ENCODE measurements around the gene ZNF835.
A peak's percentile ranks its signal among the peaks of the same experiment; 100 is the strongest.
"Not testable (repeated sequence)": the region's sequence is repeated elsewhere in the genome, so short reads cannot be mapped to it uniquely, and the experiment has no call there.

ZNF835 gene

GRCh38 chr19:56671613-56671994 is at the start of gene ZNF835:
ZNF835 (minus strand) TSS chr19:56671757; CDS start chr19:56665198, 6,559 bp downstream.
- peak; percentile 79 for DNase-seq (ENCODE audit: low read depth)

DNA sequence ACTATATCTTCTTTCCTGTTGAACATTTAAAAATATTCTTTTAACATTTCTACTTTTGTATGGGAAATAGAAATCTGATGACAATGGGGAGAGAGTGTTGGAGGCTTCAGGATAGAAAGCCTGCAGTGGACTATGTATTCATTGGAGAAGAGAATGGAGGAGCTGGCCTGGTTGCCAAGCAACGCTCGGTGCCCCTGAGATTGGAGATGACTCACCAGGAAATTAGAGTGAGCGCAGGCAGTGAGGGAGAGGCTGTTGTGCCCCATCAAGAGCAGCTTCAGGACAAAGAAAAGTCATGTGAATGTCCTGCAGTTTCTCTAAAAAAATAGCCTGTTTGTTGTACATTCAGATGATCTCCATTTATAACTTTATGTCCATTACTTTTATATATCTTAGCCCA is 48.7 kb upstream of the ZNF835 start:
- DNase-seq (ENCODE audit: low read depth), result no peak

GRCh38 chr19:56718231-56718630 is 46.7 kb upstream of the ZNF835 start:
- no peak for DNase-seq (ENCODE audit: low read depth)

DNA sequence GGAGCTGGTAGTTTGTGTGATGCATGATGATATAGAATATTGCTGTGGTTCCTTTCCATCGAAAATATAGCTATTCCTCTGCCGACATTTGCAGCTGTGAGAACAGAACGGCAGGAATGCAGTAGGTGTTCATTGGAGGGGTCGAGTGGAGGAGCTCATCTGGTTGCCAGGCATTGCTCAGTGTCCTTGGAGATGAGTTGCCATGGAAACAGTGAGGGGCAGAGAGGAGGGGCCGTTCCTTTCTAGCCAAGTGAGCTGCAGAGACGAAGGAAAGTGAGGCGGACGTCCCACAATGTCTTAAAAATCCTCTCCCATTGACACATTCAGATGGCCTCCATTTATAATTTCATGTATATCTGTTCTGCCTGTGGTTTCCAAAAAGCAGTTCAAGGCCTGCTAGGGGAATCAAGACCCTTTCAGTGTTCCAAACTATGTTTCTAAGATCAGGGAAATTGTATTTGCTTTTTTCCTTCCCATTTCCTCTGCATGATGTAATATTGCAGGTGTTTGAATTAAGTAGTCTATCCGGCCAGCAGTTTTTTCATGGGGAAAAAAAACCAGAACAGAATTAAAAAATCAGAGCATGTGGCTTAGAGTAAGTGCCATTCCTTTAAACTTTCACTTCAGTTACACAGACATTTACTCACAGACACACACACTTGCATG is 41.2 kb upstream of the ZNF835 start:
- DNase-seq (ENCODE audit: low read depth), result no peak

DNA sequence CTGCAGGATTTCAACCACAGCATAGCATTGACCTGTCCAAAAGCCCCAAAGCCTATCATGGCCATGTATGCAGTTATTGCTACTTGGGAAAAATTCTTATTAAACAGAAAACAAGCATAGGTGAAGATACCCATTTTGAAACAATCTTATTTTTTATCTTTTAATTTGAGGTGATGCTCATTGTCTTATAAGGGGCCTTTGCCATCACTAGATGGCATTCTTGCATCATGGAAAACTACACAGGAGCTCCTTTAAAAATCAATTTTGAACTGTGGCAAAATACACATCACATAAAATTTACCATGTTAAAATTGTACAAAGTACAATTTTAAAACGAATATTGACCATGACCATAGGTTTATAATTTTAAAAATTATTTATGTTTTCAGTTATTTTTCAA is 38.9 kb upstream of the ZNF835 start:
- no peak for DNase-seq (ENCODE audit: low read depth)

DNA sequence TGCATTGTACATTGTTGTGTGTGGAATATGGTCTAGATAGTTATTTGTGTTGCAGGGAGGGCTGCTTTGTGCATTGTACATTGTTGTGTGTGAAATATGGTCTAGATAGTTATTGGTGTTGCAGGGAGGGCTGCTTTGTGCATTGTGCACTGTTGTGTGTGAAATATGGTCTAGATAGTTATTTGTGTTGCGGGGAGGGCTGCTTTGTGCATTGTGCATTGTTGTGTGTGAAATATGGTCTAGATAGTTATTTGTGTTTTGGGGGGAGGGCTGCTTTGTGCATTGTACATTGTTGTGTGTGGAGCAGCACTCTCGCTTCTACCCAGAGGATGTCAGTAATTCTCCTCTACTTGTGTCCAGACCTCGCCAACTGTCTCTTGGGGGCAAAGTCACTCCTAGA is 36.3 kb upstream of the ZNF835 start:
- no peak for DNase-seq (ENCODE audit: low read depth)

- no peak for DNase-seq (ENCODE audit: low read depth)
These were observed 34.4 kb upstream of the ZNF835 start for GRCh38 chr19:56705939-56706338.

DNA sequence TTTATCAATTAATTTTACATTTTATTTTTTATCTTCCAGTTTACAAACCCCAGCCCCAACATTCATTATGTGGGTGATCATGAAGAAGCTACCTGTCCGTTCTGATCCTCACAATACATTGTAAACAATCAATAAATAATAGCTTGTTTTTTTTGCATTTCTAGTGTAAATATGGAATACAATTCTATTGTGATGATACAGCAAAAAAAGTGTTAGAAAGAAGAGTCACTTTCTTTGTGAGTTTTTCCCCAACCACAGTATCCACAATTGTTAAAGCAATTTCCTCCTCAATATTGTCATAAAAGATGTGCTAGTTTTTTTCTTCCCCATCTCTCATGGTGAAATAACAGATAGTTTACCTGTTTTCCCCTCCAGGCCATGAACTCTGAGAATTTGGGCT is 30.3 kb upstream of the ZNF835 start:
- DNase-seq (ENCODE audit: low read depth), result no peak

GRCh38 chr19:56699552-56699951 is 28.0 kb upstream of the ZNF835 start:
- DNase-seq (ENCODE audit: low read depth), result no peak

GRCh38 chr19:56692206-56692895 is 20.8 kb upstream of the ZNF835 start:
- DNase-seq (ENCODE audit: low read depth), result no peak

GRCh38 chr19:56690670-56691069 is 19.1 kb upstream of the ZNF835 start:
- no peak for DNase-seq (ENCODE audit: low read depth)

GRCh38 chr19:56689198-56689597 is 17.6 kb upstream of the ZNF835 start:
- no peak for DNase-seq (ENCODE audit: low read depth)

- DNase-seq (ENCODE audit: low read depth), result no peak
These were observed 15.5 kb upstream of the ZNF835 start for GRCh38 chr19:56687031-56687430.

DNA sequence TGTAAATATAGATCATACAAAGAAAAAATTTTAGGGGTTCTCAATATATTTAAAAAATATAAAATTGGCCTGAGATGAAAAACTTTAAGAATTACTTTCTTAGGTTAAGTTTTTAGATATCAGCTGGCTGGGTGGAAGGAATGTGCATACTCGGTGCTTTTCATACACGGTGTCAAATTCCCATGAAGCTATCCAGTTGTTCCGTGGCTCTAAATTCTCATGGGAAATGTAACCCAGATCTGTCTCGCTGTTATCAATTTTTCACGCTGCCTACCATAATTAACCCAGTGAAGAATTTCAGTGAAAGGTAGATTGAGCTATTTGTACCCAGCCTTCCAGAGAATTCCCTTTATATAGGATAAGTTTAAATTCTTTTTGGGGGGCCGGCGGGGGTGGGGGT is 11.6 kb upstream of the ZNF835 start:
- DNase-seq (ENCODE audit: low read depth), result no peak

GRCh38 chr19:56681702-56682101 is 10.1 kb upstream of the ZNF835 start:
- DNase-seq (ENCODE audit: low read depth), result no peak

GRCh38 chr19:56678205-56678604 is 6.6 kb upstream of the ZNF835 start:
- DNase-seq (ENCODE audit: low read depth), result no peak

GRCh38 chr19:56672610-56673009 is 1.1 kb upstream of the ZNF835 start:
- DNase-seq (ENCODE audit: low read depth), result not testable (repeated sequence)

DNA sequence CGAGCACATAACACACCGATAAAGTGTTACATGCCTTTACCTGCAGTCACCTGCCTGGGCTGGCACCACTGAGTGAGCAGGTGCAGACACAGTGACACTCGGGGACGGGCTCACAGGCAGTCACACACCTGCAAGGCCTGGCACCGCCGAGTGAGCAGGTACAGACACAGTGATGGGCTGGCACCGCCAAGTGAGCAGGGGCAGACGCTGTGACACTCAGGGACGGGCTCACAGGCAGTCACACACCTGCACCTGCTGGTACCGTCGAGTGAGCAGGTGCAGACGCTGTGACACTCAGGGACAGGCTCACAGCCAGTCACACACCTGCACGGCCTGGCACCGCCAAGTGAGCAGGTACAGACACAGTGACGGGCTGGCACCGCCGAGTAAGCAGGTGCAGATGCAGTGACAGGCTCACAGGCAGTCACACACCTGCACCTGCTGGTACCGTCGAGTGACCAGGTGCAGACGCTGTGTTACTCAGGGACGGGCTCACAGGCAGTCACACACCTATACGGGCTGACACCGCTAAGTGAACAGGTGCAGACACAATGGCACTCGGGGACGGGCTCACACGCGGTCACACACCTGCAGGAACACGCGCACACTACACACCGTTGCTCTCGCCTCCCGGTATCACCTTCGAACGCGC is 470 bp downstream of the ZNF835 start:
- no peak for DNase-seq (ENCODE audit: low read depth)

GRCh38 chr19:56670401-56670960 is 1.1 kb downstream of the ZNF835 start:
- no peak for DNase-seq (ENCODE audit: low read depth)

DNA sequence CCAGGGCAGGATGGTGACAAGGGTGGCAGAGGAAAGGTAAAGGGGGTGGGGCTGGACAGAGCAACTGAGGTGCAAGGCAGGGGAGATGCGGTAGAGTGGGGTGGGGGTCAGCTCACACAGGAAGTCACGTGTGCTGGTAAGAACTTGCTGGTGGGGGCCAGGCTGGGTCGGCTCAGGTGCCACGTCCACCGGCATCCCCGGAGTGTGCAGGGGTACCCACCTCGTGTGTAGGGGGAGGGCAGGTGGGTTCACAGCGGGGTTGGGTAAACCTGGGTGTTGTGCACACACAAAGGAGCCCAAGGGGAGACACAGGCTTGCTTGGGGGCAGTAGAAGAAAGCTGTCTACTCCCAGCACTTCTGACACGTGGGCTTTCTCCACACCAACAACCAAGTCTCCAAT is 2.9 kb downstream of the ZNF835 start:
- no peak for DNase-seq (ENCODE audit: low read depth)

- no peak for DNase-seq (ENCODE audit: low read depth)
These were observed 4.2 kb downstream of the ZNF835 start for GRCh38 chr19:56667311-56667870.

DNA sequence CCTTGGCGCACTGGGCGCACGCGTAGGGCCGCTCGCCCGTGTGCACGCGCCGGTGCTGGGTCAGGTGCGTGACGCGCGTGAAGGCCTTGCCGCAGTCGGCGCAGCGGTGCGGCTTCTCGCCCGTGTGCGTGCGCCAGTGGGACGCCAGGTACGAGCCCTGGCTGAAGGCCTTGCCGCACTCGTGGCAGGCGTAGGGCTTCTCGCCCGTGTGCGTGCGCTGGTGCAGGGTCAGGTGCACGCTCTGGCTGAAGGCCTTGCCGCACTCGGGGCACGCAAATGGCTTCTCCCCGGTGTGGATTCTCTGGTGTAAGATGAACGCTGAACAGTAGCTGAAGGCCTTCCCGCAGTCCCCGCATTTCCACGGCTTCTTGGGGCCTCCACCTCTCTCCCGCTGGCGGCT is 7.0 kb downstream of the ZNF835 start:
- DNase-seq (ENCODE audit: low read depth), result no peak

Measured in stimulated activated CD4-positive, alpha-beta T cell treated with anti-CD3 and anti-CD28 coated beads, Interleukin-2, amount 100 ng/mL, for 4 hours (primary cell).